HL-60/S4 treated with phorbol 12-myristate 13-acetate at 8.2 ng/mL for 4 days and 3 days (cell line): ENCODE results near the gene GTF2E1.
"Not testable (repeated sequence)": the region's sequence is repeated elsewhere in the genome, so short reads cannot be mapped to it uniquely, and the experiment has no call there.

Experiments
- in situ Hi-C: fragments of 300-500 bp; cut with MboI; formaldehyde crosslinking; loops from 2 replicates; pipeline ENCODE4 v1.15.0; 2022; ENCODE audit warnings: low sequenced_read_pairs

The GTF2E1 gene

DNA sequence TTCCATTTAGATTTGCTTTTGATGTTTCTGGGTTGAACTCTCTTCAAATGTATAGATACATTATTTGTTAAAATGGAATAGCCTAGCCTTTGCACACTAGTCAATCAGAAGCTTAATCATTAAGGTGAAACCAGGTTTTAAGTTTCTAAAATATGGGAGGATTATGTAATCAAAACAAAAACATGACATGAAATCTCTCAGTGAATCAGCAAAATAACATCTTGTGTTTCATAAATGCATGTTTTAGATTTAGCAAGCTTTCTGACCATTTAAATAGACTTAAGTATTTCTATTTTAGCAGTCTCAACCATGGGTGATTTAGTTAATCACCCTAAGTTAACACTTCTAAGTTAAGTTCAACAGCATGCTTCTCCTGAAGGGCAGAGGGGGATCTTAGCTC, 11.3 kb downstream of the GTF2E1 start:
- in situ Hi-C loops: no loop called here

DNA sequence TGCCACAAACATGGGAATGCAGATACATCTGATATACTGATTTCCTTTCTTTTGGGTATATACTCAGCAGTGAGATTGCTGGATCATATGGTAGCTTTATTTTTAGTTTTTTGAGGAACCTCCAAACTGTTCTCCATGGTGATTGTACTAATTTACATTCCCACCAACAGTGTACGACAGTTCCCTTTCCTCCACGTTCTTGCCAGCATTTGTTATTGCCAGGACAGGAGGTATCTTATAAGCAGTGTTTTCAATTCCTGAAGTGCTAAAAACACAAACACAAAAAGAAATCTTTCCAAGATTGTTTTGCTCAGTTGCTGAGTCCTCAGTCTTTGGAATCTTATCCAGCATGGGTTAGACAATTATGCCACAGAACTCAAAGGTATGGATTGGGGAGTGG, 13.5 kb downstream of the GTF2E1 start:
- in situ Hi-C loops: no loop called here

DNA sequence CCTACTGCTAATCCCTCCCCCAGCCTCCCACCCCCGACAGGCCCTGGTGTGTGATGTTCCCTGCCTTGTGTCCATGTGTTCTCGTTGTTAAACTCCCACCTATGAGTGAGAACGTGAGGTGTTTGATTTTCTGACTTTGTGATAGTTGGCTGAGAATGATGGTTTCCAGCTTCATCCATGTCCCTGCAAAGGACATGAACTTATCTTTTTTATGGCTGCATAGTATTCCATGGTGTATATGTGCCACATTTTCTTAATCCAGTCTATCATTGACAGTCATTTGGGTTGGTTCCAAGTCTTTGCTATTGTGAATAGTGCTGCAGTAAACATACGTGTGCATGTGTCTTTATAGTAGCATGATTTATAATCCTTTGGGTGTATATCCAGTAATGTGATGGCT, 16.0 kb downstream of the GTF2E1 start:
- in situ Hi-C loops: not testable (repeated sequence)

DNA sequence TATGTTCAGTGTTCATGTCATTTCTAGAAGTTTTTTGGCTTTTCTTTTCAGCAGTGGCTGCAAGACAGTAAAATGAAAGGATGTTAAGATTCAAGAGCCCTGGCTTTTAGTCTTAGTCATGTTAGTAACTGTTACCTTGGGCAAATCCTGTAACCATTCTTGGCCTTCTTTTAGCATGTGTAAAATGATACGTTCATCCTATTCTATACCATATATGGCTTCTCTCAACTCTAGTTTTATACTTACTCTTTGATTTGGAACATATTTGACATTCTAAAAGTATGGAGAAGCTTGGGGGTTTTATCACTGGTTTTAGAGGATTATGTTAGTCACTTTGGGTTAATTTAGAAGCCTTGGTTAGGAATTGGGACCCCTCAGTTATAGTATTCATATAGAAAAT, 20.1 kb downstream of the GTF2E1 start:
- in situ Hi-C loops: no loop called here

DNA sequence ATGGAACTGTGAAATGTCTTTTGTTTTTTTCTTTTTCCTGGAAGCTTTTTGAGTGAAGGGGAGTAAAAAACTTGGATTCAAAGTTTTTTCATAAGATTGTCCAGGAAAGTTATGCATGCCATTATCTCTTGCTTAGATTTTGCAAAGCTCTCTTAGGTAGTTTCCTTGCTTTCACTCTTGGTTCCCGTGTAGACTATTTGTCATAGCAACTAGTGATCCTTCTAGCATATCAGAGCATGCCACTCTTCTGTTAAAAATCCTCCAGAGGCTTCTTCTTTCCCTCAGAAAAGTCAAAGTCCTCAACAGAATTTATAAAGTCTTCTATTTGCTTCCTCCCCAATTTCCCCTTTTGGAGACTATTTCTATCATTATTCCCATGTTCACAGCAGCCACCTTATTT, 21.1 kb downstream of the GTF2E1 start:
- in situ Hi-C loops: no loop called here

DNA sequence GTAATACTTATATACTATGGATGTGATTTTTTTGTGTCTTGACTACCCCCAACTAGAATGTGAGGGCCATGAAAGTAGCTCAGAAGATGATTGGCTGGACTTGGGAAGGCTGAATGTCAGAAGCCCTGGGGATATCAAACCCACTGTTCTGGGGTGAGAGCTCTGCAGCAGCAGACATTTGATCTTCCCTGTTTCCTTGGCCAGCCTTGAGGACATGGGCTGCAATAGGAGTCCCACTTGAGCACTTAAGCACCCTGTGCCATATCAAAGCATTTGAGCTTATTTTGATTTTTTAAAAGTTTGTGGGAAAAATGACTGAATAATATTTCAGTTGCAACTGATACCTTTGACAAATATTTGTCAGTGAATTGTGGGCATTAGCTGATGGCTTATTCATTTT, 21.7 kb downstream of the GTF2E1 start:
- in situ Hi-C loops: no loop called here

DNA sequence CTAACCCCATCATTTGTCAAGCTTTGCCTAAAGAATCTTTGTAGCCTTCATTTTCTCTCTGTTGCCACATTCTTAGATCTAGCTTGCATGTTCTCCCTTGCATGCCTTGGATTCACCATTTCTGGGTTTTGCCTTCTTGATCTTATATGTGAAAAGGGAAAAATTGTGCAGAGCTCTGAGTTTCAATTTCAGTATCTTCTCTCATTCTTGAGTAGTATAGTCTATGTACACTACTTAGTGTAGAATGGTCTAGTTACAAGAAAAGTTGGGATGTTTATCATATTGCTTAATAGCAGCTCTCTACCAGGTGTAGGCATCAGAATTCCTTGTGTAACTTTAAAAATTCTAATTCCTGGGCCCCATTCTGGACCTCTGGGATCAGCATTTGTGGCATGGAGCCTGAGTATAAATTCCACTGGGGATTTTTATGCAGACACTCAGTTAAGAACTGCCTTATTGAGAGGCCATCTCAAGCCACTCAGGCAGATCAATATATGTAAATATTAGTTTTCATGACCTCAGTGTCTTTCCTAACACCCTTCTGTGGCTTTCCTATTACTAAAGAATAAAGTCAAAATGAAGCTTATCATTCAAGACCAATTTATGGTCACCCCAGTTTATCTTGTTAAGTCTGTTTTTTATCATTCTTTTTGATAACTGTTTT, 23.4 kb downstream of the GTF2E1 start:
- in situ Hi-C loops: no loop called here

DNA sequence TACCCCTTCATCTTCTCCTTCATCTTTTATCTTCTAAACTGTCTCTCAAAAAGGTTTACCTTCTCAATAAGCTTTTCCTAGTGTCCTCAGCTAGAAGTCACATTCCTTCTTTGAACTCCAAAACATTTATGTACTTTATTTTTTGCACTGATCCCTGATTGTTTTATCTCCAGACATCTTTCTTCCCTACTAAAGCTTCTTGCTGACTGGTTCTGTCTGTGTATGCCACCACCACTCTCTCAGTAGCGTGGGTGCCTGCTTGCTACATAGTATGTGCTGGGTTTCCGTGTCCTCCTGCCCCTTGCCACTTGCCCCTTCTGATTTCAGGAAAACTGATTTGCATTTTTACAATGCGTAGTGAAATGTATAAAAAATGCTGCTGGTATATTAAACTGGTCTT, 24.0 kb downstream of the GTF2E1 start:
- in situ Hi-C loops: no loop called here

DNA sequence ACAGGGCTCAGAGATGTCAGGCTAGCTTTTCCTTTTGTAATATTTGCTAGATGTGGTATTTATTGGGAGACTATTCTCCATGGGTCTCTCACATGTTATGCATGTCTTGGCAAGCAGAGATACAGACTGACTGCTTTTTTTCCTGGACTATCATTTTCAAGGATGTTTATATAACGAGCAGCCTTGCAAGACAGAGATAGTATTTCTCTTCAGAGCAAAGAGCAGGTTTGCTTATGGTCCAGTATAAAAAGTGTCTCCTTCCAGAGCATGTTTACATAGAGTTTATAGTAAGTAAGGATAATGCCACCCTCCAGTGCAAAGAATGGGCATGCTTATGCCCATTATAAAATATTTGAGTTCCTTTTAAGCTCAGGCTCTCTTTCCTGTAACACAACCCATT, 24.6 kb downstream of the GTF2E1 start:
- in situ Hi-C loops: no loop called here

DNA sequence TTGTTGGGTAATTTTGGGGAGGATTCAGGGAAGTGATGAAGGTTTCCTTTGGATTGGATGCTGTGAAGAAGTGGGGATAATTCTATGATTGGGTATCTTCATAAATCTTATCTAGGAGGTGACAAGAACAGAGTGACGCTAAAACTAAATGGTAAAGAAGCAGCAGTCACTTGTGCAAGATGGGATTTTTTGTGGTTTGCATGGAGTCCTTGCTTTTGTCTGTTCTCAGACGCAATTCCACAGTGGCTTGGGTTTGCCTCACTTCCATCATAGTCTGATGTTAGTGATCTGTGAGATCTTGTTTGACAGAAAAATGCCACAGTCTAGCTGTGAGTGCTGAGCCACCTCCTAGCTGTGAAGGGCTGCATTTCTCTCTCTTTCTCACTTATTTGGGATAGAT, 26.9 kb downstream of the GTF2E1 start:
- in situ Hi-C loops: no loop called here

DNA sequence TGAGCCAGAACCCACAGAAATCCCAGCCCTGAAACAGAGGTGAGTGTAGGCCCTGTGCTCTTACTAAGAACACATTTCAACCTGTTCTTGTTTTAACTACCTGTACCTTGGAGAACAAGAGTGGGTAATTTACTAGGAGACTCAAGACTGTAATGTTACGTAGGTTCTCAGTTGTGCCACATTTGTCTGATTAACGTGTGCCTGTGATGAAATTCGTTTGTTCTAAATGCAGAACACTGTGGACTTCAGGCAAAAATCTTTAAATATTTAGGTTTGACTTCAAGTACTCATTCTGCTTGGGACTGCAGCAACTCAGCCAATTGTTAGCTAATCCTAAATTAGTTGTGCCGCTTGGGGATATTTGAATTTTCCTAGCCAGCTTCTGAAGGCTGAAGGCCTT, 28.3 kb downstream of the GTF2E1 start:
- in situ Hi-C loops: no loop called here

DNA sequence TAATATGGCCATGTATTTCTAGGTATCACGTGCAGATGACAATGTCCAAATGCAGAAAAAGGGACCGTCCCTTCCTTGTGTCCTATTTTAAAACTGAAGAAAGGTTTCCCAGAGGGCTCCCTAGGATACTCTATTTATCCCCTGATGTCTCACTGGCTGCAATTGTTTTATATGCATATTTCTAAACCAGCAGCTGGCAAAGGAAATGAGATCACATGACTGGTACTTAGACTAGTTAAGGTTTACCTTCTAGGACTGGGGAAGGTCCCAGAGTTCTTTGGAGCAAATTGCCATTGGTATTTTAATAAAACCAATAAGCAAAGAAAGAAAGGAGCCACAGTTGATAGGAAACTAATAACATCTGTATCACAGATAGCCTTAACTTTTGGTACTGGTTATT, 29.5 kb downstream of the GTF2E1 start:
- in situ Hi-C loops: no loop called here

DNA sequence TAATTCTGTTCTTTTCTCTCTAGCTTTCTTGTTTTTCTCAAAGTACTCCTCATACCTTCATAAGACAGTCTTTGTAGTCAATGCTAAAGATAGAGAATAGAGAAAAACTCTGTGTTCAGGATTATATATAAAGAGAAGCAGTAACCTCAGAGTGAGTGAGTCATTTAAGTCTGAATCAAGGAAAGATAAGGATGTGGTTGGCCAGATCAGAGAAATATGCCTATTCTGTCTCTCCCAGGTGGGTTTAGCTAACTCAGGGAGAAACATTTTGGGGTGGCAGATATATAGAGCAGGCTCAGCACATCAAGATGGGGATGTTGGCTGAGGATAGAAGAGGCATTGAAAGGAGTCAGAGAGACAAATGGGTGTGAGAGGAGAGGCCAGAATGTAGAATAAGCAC, 31.4 kb downstream of the GTF2E1 start:
- in situ Hi-C loops: no loop called here

DNA sequence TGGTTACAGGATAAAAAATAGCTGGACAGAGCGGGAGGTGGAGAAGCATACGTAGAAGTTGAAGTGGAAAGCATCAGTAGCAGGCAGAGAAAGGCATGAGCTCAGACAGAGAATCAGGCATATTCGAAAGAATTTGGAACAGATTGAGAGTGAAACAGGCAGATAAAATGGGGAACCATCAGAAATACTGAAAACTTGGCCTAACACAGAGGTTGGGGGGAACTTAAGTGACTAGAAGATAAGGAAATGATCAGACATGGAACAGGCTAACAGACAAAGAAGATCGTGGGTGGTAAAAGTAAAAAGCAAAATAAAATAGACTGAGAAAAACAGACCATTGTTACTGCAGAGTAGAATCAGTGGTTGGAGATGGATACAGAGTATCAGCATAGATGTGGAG, 32.9 kb downstream of the GTF2E1 start:
- in situ Hi-C loops: no loop called here

DNA sequence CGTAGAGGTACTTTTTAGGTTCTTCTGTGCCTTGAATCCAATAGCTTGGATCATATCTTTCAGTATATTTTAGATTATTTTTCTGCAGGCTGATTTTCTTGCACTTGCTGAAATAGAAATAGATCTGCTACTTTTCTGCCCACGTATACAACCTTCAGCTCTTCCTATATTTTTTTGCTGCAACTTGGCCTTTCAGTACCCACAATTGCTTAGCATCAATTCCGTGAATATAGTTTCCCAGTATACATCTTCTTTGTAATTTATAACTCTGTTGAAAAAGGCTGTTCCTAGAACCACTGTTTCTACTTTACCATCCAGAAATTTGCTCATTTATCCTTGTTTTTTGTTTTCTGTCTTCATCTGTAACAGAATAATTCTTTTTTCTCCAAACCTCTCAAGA, 36.2 kb downstream of the GTF2E1 start:
- in situ Hi-C loops: no loop called here

DNA sequence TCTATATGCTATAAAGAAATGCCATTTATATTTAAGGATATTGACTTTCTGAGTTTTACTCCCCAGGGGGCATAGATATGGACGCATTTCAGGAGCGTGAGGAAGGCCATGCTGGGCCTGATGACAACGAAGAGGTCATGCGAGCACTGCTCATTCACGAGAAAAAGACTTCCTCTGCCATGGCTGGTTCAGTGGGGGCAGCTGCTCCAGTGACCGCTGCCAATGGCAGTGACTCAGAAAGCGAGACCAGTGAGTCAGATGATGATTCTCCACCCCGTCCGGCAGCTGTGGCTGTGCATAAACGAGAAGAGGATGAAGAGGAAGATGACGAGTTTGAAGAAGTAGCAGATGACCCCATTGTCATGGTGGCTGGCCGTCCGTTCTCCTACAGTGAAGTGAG, 38.4 kb downstream of the GTF2E1 start:
- in situ Hi-C loops: no loop called here

DNA sequence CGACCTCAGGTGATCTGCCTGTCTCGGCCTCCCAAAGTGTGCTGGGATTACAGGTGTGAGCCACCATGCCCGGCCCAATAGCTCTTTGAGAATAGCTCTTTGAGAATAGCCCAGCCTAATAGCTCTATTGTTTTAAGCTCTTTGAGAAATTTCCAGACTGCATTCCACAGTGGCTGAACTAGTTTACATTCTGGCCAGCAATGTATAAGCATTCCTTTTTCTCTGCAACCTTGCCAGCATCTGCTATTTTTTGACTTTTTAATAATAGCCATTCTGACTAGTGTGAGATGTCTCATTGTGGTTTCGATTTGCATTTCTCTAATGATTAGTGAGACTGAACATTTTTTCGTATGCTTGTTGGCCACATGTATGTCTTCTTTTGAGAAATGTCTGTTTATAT, 43.3 kb downstream of the GTF2E1 start:
- in situ Hi-C loops: not testable (repeated sequence)

DNA sequence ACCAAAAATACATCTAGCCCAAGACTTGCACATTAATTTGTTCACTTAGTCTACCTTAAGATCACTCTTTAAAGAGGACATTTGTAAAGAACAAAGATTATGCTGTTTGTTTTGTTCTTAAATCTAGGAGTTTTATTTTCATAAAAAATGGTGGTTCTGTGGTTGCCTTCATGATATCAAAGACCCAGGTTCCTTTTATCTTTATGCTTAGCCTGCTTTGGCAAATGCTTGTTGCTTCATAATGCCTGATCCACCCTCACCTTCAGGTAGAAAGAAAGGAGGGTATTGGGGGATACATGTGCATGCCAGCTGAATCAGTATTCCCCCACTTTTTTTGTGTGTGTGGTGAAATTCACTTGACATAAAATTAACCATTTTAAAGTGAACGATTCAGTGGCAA, 48.5 kb downstream of the GTF2E1 start:
- in situ Hi-C loops: loop anchor here (10.0 kb wide), 1 partner anchor 226 kb away; no protein-coding TSS in a partner anchor

DNA sequence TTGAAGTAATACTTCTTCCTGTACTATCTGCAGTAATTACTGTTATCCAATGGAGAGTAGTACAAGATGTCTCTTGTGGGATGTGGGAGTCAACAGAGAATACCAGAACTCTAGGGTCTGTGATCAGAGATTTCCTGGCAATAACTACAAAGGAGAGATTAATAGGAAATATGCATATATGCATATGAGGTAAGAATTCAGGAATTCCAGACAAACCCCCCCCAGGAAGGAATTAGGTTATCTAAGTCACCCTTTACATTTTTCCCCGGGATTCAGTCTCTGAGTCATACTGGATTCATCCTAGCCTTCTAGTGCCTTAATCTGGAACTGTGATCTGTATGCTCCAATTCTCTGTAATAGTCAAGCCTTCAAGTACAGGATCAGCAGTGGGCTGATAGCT, 49.4 kb downstream of the GTF2E1 start:
- in situ Hi-C loops: loop anchor here (10.0 kb wide), 1 partner anchor 227 kb away; no protein-coding TSS in a partner anchor

DNA sequence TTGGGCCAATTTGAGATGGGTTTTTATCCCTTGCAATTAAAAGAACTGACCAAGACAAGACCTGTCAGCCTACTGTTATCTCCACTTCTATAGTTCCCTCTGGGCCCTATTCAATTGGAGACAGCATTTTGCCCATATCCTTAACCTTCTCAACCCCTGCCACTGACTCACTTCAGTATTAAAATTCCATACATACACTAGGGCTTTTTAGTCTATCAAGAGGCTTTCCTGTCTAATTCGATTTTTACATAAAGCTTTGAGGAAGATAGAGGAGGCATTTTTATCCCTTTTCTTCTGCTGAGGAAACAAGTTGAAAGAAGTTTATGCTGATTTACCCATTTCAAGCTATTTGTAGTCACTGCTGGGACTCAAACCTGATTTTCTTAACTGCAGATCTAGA, 51.1 kb downstream of the GTF2E1 start:
- in situ Hi-C loops: loop anchor here (10.0 kb wide), 1 partner anchor 229 kb away; no protein-coding TSS in a partner anchor

DNA sequence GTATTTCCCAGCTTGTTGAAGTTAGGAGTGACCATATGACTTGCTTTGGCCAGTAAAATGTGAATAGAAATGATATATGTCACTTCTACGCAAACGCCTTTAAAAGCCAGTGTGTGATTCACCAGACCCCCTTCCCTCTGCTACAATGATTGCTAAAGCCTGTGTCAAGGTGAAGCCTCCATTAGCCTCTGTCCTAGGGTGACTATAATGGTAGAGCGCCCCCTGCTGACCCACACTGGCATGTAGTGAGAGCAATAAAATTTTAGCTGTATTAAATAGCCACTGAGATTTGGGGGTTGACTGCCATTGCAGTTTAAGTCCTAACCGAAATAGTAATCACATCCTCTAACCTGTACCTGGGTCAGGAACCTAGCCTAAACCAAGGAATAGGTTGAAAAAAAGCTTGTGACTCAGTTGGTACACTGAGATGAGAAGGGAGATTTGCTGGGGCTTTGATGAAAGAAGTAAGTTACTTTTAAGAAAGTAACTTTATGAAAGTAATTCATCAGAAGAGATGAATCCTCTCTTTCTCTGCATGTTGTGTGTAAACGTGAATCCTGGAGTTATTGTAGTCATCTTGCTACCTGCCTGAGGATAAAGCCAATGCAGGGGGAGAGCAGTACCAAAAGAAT, 52.6 kb downstream of the GTF2E1 start:
- in situ Hi-C loops: loop anchor here (10.0 kb wide), 1 partner anchor 230 kb away; no protein-coding TSS in a partner anchor

DNA sequence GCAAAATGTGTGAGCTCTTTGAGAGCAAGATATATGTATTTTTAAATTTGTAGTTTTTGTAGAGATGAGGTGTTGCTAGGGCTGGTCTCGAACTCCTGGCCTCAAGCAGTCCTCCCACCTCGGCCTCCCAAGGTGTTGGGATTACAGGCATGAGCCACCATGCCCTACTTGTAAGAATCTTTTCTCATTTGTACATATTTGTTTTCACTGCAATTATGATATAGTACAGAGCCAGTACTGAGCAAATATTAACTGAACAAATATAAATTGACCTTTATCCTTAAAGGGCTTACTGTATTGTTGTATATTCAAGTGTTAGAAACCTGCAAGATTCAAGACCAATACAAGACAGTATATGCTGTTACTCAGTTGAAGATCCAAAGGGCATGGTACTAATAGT, 53.4 kb downstream of the GTF2E1 start:
- in situ Hi-C loops: loop anchor here (10.0 kb wide), 1 partner anchor 231 kb away; no protein-coding TSS in a partner anchor

DNA sequence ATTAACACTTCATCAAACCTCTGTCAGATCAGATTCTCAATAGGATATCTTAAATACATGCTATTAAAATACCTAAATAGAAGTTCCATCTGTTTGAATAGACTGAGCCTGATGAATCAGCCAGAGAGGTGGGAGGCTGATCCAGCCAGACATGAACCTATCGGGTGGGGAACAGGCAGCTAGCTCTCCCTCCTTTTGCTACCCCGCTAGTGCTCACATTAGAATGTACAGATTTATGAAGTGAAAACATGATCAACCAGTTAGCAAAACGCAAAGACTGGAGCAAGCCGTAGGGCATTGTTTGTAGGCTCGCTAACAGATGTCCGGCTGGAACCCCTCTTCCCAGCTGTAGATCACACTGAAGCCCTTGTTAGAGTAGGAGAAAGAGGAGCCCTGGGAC, 54.4 kb downstream of the GTF2E1 start:
- in situ Hi-C loops: loop anchor here (10.0 kb wide), 1 partner anchor 232 kb away; no protein-coding TSS in a partner anchor
